ENCODE data around the gene GABRE. TPM values are rescaled to one million over a fixed set of nuclear protein-coding genes. Genes with fewer than 3 reads are reported as not detected.

GABRE gene
- total and polyA plus RNA-seq, 2 of the 13 experiments (the other 11 are each of a cell fraction or from before 2014, with no cell fraction given): 12.2 to 66.2 TPM

GRCh38 chrX:151962034-151962433, 12.4 kb downstream of the GABRE start (continued):
- TF ChIP-seq WIZ (CRISPR knock-in tag; IDR thresholded peaks at IDR 0.05) (no peak), ZBTB4 (CRISPR knock-in tag; IDR thresholded peaks at IDR 0.05; ENCODE audit: borderline replicate concordance) (no peak)

- FAIRE-seq: no peak
- H3K4me2 ChIP-seq (ENCODE audit: low read depth, low read length): no peak overlapping the region
- H3K79me2 ChIP-seq (ENCODE audit: insufficient read depth, low read length): no peaks in the 10 kb centered on the region
- H3K9me3 ChIP-seq (ENCODE audit: low read length): no peaks in the 10 kb centered on the region
- WGBS (ENCODE audit: low lambda C conversion rate): 100% methylated on average over 4 of the region's 4 CpGs
- H3K27me3 ChIP-seq (ENCODE audit: control insufficient read depth in 1 of 2, insufficient read depth in 2 of 2, low read length in 2 of 2): no peaks in the 10 kb centered on the region
- ChIA-PET CTCF (ENCODE audit: low intra/inter-chr PET ratio, low total read pairs) (no interaction called here), POLR2A (no interaction called here)
- no peak overlapping the region for H2AFZ ChIP-seq (ENCODE audit: low read length)
- TF ChIP-seq PREB (CRISPR knock-in tag; IDR thresholded peaks at IDR 0.05) (no peak), FOXP4 (CRISPR knock-in tag; IDR thresholded peaks at IDR 0.05) (no peak), HOXA7 (CRISPR knock-in tag; IDR thresholded peaks at IDR 0.05) (no peak), ZNF589 (CRISPR knock-in tag; conservative IDR thresholded peaks at IDR 0.05) (no peak), KDM3A (CRISPR knock-in tag; IDR thresholded peaks at IDR 0.05; ENCODE audit: low read depth) (no peak)
- in situ Hi-C loops (cut with HindIII; ENCODE audit: extremely low pct_ligation_motif_present, low pct_unique_long_range_greater_than_20kb): no loop called here
- no peak overlapping the region for H3K27ac ChIP-seq (ENCODE audit: extremely low read length, insufficient read depth, low read length)
- no peaks in the 10 kb centered on the region for H4K20me1 ChIP-seq (ENCODE audit: insufficient read depth, low read length)
- no TSS peak for BruUV-seq (replicated peaks)
- no peak for DNase-seq (ENCODE audit: low spot score)
- H3K9ac ChIP-seq (ENCODE audit: insufficient read depth, low read depth, low read length): no peak overlapping the region
- no peaks in the 10 kb centered on the region for H3K4me1 ChIP-seq (ENCODE audit: insufficient read depth, low read length)
- no peak overlapping the region for H3K4me3 ChIP-seq (replicated peaks in 1 of 3; ENCODE audit: insufficient read depth in 1 of 3, low read depth in 2 of 3, low read length in 3 of 3)
- H3K36me3 ChIP-seq (replicated peaks in 1 of 2; ENCODE audit: control insufficient read depth in 1 of 2, insufficient read depth in 2 of 2, low read length in 2 of 2): peaks cover 9 to 14% of the 10 kb centered on the region in 2 experiments; a peak in 4 of 5 replicates
- no peak for ATAC-seq
- intact Hi-C loops (cut with micrococcal nuclease; ENCODE audit: unreplicated experiment): no loop called here
Measured at GRCh38 chrX:151958101-151958500, 16.4 kb downstream of the GABRE start.

Data from HepG2 (cell line).